HAP-1 (cell line): ENCODE results near the gene NAT9.

ENCODE experiments used
- DNase-seq, 2 experiments: peaks; one replicate each; pipeline ENCODE4 v3.0.0-alpha.2; 2016 to 2020; ENCODE audit warnings: low spot score in 2 of 2
- H3K27me3 ChIP-seq: fragments of 250-450 bp; sonication (Bioruptor Pico); 2 replicates; pipeline ENCODE4 v1.5.1; 2020; ENCODE audit warnings: low read depth, mild to moderate bottlenecking, moderate library complexity
- H3K36me3 ChIP-seq: fragments of 250-450 bp; sonication (Bioruptor Pico); replicated peaks from 2 replicates; pipeline ENCODE4 v1.5.1; 2020; ENCODE audit warnings: mild to moderate bottlenecking
- H3K4me1 ChIP-seq: fragments of 250-450 bp; sonication (Bioruptor Pico); 2 replicates; pipeline ENCODE4 v1.5.1; 2020; ENCODE audit warnings: mild to moderate bottlenecking
- H3K4me3 ChIP-seq: fragments of 250-450 bp; sonication (Bioruptor Pico); 2 replicates; pipeline ENCODE4 v1.5.1; 2020; ENCODE audit warnings: mild to moderate bottlenecking, moderate library complexity
- H3K9me3 ChIP-seq: fragments of 250-450 bp; sonication (Bioruptor Pico); 2 replicates; pipeline ENCODE4 v1.5.1; 2020; ENCODE audit warnings: mild to moderate bottlenecking, moderate library complexity
- in situ Hi-C: fragments of 300-500 bp; cut with MboI; formaldehyde crosslinking; loops from 3 replicates; pipeline ENCODE4 v1.14.3; 2020; ENCODE audit warnings: low sequenced_read_pairs, inconsistent platforms, mixed read lengths

Gene NAT9

GRCh38 chr17:74812109-74813009 lies 36.2 kb upstream of the NAT9 start:
- H3K9me3 ChIP-seq, result no peaks in the 10 kb centered on the region
- no peak overlapping the region for H3K4me3 ChIP-seq
- H3K27me3 ChIP-seq, result no peaks in the 10 kb centered on the region
- no peak for DNase-seq
- H3K4me1 ChIP-seq, result no peaks in the 10 kb centered on the region
- in situ Hi-C loops, result no loop called here
- no peaks in the 10 kb centered on the region; the same call in 1 of the 2 replicates for H3K36me3 ChIP-seq

- in situ Hi-C loops, result no loop called here
- H3K36me3 ChIP-seq, result no peaks in the 10 kb centered on the region; the same call in 1 of the 2 replicates
- H3K4me3 ChIP-seq, result no peak overlapping the region
- H3K27me3 ChIP-seq, result no peaks in the 10 kb centered on the region
- H3K4me1 ChIP-seq, result no peaks in the 10 kb centered on the region
- no peak for DNase-seq
- H3K9me3 ChIP-seq, result no peaks in the 10 kb centered on the region
Observed at GRCh38 chr17:74810699-74811485, 34.7 kb upstream of the NAT9 start.

- in situ Hi-C loops, result no loop called here
- no peak overlapping the region for H3K4me3 ChIP-seq
- no peaks in the 10 kb centered on the region; the same call in 1 of the 2 replicates for H3K36me3 ChIP-seq
- H3K9me3 ChIP-seq, result no peaks in the 10 kb centered on the region
- no peaks in the 10 kb centered on the region for H3K27me3 ChIP-seq
- H3K4me1 ChIP-seq, result no peaks in the 10 kb centered on the region
- no peak for DNase-seq
Observed at GRCh38 chr17:74808714-74809430, 32.7 kb upstream of the NAT9 start.

GRCh38 chr17:74807925-74808324 lies 31.8 kb upstream of the NAT9 start:
- H3K4me3 ChIP-seq, result no peak overlapping the region
- in situ Hi-C loops, result no loop called here
- no peak for DNase-seq
- H3K36me3 ChIP-seq, result no peaks in the 10 kb centered on the region; the same call in 1 of the 2 replicates
- H3K9me3 ChIP-seq, result no peaks in the 10 kb centered on the region
- no peaks in the 10 kb centered on the region for H3K27me3 ChIP-seq
- H3K4me1 ChIP-seq, result no peaks in the 10 kb centered on the region

- Histone ChIP-seq H3K4me3 (no peak overlapping the region), H3K4me1 (no peaks in the 10 kb centered on the region), H3K27me3 (no peaks in the 10 kb centered on the region), H3K9me3 (no peaks in the 10 kb centered on the region), H3K36me3 (no peaks in the 10 kb centered on the region; the same call in 1 of the 2 replicates)
- no peak for DNase-seq
- in situ Hi-C loops, result no loop called here
Observed at GRCh38 chr17:74807441-74807840, 31.3 kb upstream of the NAT9 start.

GRCh38 chr17:74806334-74806733 lies 30.2 kb upstream of the NAT9 start:
- Histone ChIP-seq H3K36me3 (no peaks in the 10 kb centered on the region; the same call in 1 of the 2 replicates), H3K4me3 (no peak overlapping the region), H3K9me3 (no peaks in the 10 kb centered on the region), H3K27me3 (no peaks in the 10 kb centered on the region), H3K4me1 (no peaks in the 10 kb centered on the region)
- in situ Hi-C loops, result no loop called here
- DNase-seq, result no peak

GRCh38 chr17:74805591-74805991 lies 29.4 kb upstream of the NAT9 start:
- Histone ChIP-seq H3K27me3 (no peaks in the 10 kb centered on the region), H3K9me3 (no peaks in the 10 kb centered on the region), H3K4me3 (no peak overlapping the region), H3K4me1 (no peaks in the 10 kb centered on the region), H3K36me3 (no peaks in the 10 kb centered on the region; the same call in 1 of the 2 replicates)
- no peak for DNase-seq
- in situ Hi-C loops, result no loop called here

- H3K4me1 ChIP-seq, result no peaks in the 10 kb centered on the region
- H3K36me3 ChIP-seq, result no peaks in the 10 kb centered on the region; the same call in 1 of the 2 replicates
- no peak overlapping the region for H3K4me3 ChIP-seq
- in situ Hi-C loops, result no loop called here
- DNase-seq, result no peak
- no peaks in the 10 kb centered on the region for H3K9me3 ChIP-seq
- no peaks in the 10 kb centered on the region for H3K27me3 ChIP-seq
Observed at GRCh38 chr17:74804683-74805082, 28.5 kb upstream of the NAT9 start.

GRCh38 chr17:74803971-74804370 lies 27.8 kb upstream of the NAT9 start:
- H3K36me3 ChIP-seq, result no peaks in the 10 kb centered on the region; the same call in 1 of the 2 replicates
- H3K4me1 ChIP-seq, result no peaks in the 10 kb centered on the region
- in situ Hi-C loops, result no loop called here
- H3K4me3 ChIP-seq, result no peak overlapping the region
- H3K9me3 ChIP-seq, result no peaks in the 10 kb centered on the region
- DNase-seq, result no peak
- no peaks in the 10 kb centered on the region for H3K27me3 ChIP-seq

GRCh38 chr17:74803388-74803930 lies 27.3 kb upstream of the NAT9 start:
- Histone ChIP-seq H3K9me3 (no peaks in the 10 kb centered on the region), H3K36me3 (no peaks in the 10 kb centered on the region; the same call in 1 of the 2 replicates), H3K4me1 (no peaks in the 10 kb centered on the region), H3K4me3 (no peak overlapping the region), H3K27me3 (no peaks in the 10 kb centered on the region)
- in situ Hi-C loops, result no loop called here
- DNase-seq, result no peak

- DNase-seq, result no peak
- Histone ChIP-seq H3K27me3 (no peaks in the 10 kb centered on the region), H3K4me1 (no peaks in the 10 kb centered on the region), H3K9me3 (no peaks in the 10 kb centered on the region), H3K4me3 (no peak overlapping the region), H3K36me3 (peaks cover 2% of the 10 kb centered on the region; the same call in 1 of the 2 replicates)
- in situ Hi-C loops, result no loop called here
Observed at GRCh38 chr17:74801896-74802295, 25.8 kb upstream of the NAT9 start.

- Histone ChIP-seq H3K36me3 (peaks cover 4% of the 10 kb centered on the region; the same call in 1 of the 2 replicates), H3K9me3 (no peaks in the 10 kb centered on the region), H3K4me3 (no peak overlapping the region), H3K27me3 (no peaks in the 10 kb centered on the region), H3K4me1 (no peaks in the 10 kb centered on the region)
- in situ Hi-C loops, result no loop called here
- DNase-seq, result no peak
Observed at GRCh38 chr17:74800531-74800930, 24.4 kb upstream of the NAT9 start.

GRCh38 chr17:74799097-74799496 lies 23.0 kb upstream of the NAT9 start:
- Histone ChIP-seq H3K27me3 (no peaks in the 10 kb centered on the region), H3K4me3 (no peak overlapping the region), H3K9me3 (no peaks in the 10 kb centered on the region), H3K36me3 (peaks cover 10% of the 10 kb centered on the region), H3K4me1 (no peaks in the 10 kb centered on the region)
- in situ Hi-C loops, result loop anchor here (25.0 kb wide), 1 partner anchor 613 kb away; the partner anchor contains the start of gene GRB2
- DNase-seq, result no peak
